GM11168 (cell line): ENCODE data around the gene ARPP19.
"Not testable (repeated sequence)": the region's sequence is repeated elsewhere in the genome, so short reads cannot be mapped to it uniquely, and the experiment has no call there.

Experiments used
- in situ Hi-C: fragments of 300-500 bp; cut with MboI; formaldehyde crosslinking; loops from one replicate; pipeline ENCODE4 v1.12.0; 2022; ENCODE audit warnings: low sequenced_read_pairs; ENCODE audit not compliant: unreplicated experiment

The ARPP19 gene

GRCh38 chr15:52517014-52517413, 51.8 kb downstream of the ARPP19 start:
- in situ Hi-C loops, result no loop called here

DNA sequence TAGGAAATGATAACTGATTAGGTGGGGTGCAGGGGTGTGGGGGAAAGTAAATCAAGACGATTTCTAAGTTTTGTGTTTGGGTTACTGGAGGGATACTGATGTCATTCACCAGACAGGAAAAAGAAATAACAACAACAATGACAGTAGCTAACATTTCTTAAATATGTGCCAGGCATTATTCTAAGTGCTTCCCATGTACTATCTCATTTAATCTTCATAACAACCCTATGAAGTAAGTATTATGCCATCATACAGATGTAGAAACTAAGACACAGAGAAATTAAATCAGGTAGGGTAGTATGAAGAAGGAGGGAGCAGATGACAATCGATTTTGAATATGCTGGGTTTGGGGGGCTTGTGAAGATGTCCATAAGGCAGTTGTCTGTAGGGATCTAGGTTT, 53.5 kb downstream of the ARPP19 start:
- in situ Hi-C loops, result no loop called here

GRCh38 chr15:52514482-52514881, 54.3 kb downstream of the ARPP19 start:
- in situ Hi-C loops, result no loop called here

DNA sequence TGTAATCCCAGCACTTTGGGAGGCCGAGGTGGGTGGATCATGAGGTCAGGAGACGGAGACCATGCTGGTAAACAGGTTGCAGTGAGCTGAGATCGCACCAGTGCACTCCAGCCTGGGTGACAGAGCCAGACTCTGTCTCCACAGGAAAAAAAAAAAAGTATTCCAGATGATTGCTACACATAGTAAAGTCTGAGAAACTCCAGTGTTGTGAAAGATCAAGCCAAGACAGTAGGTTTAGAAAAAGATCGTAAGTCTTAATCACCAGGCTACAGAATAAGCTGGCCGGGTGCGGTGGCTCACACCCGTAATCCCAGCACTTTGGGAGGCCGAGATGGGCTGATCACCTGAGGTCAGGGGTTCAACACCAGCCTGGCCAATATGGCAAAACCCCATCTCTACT, 56.0 kb downstream of the ARPP19 start:
- in situ Hi-C loops, result not testable (repeated sequence)

- in situ Hi-C loops, result no loop called here
Observed at GRCh38 chr15:52511084-52511483, 57.7 kb downstream of the ARPP19 start.

GRCh38 chr15:52509500-52510245, 59.2 kb downstream of the ARPP19 start:
- in situ Hi-C loops, result no loop called here

- in situ Hi-C loops, result no loop called here
Observed at GRCh38 chr15:52506549-52506948, 62.3 kb downstream of the ARPP19 start.

DNA sequence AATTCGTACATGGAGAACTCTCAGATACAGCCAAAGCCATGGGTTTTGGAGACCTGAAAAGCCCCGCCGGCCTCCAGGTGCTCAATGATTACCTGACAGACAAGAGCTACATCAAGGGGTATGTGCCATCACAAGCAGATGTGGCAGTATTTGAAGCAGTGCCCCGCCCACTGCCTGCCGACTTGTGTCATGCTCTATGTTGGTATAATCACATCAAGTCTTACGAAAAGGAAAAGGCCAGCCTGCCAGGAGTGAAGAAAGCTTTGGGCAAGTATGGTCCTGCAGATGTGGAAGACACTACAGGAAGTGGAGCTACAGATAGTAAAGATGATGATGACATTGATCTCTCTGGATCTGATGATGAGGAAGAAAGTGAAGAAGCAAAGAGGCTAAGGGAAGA, 63.7 kb downstream of the ARPP19 start:
- in situ Hi-C loops, result no loop called here

DNA sequence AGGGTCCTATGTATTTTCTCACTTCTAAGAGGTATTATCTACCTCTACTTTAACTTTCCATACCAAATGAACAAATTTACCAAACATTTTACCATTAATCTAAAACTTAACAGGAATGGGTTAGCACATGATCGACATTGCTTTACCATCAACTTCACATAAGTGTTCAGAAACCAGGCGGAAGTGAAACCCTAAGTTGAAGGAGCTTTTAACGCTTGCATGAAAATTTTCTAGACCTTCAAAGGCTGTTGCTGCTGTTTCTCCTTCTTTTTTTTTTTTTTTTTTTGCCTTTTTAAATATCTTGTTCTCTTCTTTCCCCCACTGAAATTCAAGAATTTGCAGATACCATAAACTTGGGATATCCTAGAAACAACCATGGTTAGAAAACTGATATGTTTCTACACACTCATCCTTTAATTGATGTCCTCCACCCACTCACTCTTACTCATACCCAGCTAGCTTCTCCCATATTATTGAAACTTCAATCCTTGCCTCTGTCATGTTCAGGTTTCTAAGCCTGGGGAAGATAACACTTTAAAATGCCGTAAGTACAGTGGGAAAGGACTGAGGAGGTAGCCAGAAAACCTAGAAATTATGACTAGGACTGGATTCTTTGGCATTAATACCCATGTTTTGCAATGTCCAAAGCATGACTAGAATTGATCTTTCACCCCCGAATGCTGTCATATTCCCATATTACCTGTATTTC, 64.9 kb downstream of the ARPP19 start:
- in situ Hi-C loops, result no loop called here

DNA sequence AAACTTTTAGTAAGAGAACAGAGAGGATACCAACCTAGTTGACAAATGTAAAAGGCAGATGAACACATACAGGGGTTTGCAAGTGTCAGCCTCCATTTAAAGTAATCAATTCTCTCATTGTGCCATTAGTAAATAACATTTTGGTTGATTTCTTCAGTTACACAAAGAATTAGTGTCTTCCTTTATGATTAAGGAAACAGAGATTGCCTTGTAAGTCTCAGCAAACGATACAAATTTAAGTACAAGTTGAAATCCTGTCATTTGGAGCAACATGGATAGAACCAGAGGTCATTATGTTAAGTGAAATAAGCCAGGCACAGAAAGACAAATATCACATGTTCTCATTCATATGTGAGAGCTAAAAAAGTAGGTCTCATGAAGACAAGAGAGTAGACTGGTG, 66.2 kb downstream of the ARPP19 start:
- in situ Hi-C loops, result no loop called here

GRCh38 chr15:52499506-52499905, 69.3 kb downstream of the ARPP19 start:
- in situ Hi-C loops, result no loop called here

- in situ Hi-C loops, result no loop called here
Observed at GRCh38 chr15:52498706-52499105, 70.1 kb downstream of the ARPP19 start.
